Activated T-cell treated with anti-CD3 and anti-CD28 coated beads for 1 hour (primary cell): ENCODE data around the gene INTS7.
"Not testable (repeated sequence)": the region's sequence is repeated elsewhere in the genome, so short reads cannot be mapped to it uniquely, and the experiment has no call there.

Experiments
- DNase-seq: peaks from one replicate; pipeline ENCODE4 v3.0.0-alpha.2; 2020; ENCODE audit warnings: low read depth

INTS7 gene

DNA sequence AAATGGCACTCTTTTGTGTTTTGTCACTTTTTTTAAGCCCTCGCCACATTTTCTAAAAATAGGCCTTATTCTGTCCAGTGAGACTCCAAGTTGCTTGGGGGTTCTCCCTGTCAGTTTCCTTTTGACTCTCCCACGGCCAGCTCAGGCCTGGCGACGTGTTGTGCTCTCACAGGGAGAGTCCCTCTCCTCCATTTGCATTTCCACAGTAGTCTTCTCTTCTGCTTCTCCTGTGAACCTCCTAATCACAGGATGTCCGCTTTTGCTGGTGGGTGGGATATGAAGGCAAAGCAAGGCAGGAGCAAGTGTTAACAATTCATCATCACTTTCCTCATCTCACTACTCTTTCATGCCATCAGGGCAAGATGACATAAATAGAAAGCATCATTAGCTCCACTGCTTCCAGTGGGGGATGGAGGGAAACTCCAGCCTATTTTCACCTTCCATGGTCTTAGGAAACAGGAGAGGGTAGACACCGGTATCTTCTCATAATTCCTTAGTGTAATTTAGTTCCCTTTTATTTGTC lies 99.8 kb downstream of the INTS7 start:
- no peak for DNase-seq

DNA sequence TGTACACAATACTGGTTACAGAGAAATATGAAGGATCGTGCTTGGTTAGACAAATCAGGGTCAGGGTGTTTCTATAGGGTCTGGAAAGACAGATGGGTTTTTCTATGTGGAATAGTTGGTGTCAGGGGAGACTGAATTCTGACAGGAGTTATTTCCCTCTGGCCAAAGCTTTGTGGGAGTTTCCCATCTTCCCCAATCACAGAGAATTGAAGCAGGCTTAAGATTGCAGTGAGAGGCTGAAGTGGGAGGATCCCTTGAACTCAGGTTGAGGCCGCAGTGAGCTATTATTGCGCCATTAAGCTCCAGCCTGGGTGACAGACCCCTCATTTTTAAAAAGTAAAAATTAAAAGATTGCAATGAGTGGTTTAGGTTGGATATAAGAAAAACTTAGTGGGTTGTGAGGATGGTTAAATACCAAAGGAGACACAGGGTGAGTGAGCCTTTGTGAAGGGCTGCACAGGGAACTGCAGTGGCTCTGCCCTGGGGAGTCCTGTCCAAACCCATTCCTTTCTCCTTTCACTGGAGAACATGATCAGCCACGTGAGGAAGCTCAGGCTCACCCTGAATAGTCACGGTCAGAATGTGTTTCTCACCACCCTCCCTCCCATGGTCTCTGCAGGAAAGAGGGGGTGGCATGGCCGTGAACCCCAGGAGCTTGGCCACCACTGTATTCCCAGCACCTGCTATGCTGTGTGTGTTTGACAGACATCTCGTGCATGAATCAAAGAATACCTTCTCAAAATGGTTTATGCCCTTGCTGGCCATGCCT lies 101.2 kb downstream of the INTS7 start:
- DNase-seq: no peak

DNA sequence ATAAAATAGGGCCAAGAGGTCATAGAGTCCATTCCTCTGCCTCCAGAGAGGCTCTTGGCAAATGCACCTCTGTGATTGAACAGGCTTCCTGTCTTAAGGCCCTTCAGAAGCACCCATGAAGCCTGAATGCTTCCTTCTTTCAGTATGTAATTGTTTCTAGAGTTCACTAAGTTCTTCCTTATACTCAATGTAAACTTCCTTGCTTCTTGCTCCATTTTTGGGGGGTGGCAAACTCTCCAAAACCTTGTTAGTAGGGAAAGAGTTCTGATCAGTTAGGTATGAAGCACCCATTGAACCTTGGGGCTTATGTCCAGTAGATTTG lies 102.5 kb downstream of the INTS7 start:
- DNase-seq: no peak

DNA sequence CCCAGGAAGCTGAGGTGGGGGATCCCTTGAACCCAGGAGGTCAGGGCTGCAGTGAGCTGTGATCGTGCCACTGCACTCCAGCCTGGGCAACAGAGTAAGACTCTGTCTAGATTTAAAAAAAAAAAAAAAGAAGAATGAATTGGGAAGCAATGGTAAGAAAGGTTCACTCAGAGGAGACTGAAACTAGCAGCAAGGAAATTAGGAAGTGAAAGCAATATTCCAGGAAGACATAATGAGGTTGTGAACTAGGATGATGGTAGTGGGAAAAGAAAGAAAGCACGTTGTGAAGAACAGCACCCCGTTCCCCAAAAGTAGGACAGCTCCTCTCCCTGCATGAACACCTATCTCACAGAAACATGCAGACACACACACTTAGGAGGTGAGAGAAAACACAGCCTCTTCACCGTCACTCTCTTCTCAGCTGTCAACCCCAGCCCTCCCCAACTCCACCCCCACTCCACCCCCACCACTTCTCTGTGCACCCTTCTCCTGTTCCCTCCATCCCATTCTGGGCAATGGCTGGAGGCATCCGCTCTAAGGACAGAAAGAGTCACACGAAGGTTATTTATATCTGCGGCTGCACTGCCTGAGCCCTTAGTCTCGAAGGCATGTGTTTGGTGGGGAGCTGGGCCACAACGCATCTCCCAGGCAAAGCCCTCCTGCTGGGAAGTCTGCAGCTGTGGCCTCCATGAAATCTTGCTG lies 103.0 kb downstream of the INTS7 start:
- no peak for DNase-seq

DNA sequence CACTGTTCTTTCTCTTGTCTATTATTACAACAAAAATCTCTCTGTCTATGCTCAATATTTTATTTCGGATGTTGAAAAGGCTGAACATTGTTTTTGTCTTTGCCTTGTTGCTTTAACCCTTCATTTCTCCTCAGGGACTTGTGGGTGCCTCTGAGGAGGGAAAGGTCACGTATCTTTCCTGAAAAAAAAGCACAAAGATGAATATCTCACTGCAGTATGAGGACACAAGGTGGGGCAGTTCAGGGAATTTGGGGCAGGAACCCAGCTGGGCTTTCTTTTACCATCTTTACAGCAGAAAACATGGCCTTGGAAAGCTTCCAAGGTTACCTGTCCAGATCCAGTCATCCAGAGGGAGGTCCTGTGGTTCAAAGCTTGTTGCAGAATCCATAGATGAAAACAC lies 105.7 kb downstream of the INTS7 start:
- DNase-seq: no peak

DNA sequence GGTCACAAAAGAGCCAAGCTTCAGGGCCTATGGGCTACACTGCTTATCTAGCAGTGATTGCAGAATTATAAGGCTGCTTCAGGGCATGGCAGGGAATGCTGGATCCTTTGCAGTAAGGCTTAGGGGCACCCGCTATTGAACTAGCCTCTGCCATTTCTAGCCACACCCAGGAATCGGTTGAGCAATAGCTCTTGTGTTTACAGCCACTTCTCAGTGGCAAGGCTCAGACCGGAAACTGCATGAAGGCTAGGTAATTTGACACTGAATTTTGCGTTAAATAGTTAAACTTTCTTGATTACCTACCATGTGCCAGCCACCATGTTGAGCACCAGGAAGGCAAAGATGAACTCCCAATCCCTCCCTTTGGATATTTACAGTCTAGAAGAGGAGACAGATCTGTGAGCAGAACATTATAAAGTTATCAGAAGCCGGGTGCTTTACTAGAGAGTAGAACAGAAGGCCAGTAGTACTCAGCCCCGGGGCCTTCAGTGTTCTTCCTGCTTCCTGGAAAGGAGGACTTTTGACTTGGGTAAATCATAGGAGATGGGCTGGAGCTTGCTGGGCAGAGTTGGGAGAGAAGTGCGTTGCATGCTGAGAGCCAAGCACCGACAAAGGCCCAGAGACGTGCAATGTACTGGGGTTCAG lies 106.2 kb downstream of the INTS7 start:
- DNase-seq: no peak

GRCh38 chr1:211928290-211928801 lies 107.0 kb downstream of the INTS7 start:
- no peak for DNase-seq

DNA sequence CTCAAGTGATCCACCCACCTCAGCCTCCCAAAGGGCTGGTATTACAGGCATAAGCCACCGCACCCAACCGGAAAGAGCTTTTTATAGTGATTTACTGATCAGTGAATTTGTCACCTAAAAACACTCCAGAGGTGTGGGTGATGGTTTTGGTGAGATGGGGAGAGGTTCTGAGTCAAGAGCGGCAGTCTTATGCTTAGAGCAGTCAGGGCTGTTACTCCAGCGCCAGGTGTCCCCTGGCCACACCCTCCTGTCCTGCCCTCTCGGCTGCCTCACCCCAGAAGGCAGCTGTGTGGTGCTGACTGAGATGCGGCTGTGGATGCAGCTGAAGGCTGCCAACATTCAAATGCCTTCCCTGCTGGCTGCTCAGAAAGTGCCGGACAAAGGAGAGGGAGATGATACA lies 110.3 kb downstream of the INTS7 start:
- DNase-seq: no peak

DNA sequence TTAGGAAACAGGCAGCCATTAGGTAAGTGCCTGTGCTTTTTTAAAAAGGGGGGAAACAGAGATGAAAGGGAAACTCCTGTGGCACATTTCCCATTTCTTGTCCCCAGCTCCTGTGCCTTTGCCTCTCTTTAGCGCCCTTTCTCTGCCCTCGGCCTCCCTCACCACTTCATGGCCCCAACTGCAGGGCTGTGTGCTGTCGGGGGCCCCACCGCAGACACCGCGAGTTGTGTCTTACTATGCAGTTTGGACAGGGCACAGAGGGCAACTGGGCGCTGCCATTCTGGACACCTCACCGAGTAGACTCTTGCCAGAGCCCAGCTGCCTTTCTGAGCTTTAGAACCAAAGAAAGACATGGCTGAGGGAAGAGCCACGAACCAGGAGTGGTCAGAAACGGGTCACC lies 111.1 kb downstream of the INTS7 start:
- no peak for DNase-seq

GRCh38 chr1:211923095-211923494 lies 112.3 kb downstream of the INTS7 start:
- DNase-seq: no peak

GRCh38 chr1:211921579-211922095 lies 113.7 kb downstream of the INTS7 start:
- no peak for DNase-seq

DNA sequence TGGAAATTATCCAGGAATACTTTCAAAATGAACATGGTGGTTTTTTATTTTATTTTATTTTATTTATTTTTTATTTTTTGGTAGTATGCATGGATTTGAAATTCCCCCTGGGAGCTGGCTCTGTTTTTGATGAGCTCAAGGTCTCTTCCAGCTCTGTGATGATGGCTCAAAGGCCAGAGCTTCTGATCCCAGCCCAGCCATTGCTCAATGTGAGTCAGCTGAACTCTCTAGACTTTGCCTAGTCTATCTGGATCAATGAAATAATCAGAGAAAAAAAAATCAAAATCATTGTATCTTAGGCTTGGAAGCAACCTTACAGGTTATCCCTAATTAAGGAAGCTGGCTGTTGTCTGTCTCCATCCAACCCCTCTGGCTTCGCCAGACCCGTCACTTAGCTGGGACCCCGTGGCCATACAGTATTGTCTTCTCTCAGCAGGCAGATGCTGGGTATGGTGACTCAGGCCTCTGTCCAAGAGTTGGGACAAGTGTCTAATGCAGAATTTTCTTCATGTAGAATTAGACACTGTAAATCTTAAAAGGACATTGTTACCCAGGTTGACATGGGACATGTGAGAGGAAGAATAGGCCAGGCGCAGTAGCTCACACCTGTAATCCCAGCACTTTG lies 114.6 kb downstream of the INTS7 start:
- no peak for DNase-seq

DNA sequence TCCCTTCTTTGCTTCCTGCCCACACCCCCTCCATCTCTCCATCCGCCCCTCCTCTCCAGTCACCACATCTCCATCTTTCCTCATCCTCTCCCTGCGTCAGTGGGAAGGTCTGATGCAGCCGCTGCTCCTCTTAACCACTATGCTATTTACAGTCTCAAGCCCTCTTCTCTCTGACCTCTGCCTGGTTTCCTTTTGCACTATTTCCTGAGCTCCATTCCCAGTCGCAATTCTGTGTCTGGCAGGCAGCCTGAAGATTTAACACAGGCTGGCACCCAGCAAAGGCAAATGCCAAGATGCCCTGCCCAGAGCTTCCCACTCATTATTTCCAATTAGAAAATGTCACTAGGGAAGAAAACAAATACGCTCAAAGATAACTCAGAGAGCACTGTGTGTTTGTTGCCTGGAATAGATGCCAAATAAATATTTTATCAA lies 115.2 kb downstream of the INTS7 start:
- no peak for DNase-seq

GRCh38 chr1:211918843-211919414 lies 116.4 kb downstream of the INTS7 start:
- no peak for DNase-seq

DNA sequence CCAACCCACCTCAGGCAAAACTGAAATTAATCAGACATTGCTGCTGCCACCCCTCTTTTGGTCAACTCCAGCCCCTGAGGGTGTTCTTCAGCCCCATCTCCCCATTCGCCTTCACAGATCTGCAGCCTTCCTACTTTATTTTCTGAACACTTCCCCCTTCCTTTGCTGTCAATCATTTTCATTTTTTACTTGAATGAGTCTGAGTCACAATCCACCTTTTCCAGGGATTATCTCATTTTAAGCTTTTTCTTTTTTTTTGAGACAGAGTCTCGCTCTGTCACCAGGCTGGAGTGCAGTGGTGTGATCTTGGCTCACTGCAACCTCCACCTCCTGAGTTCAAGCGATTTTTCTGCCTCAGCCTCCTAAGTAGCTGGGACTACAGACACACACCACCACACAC lies 118.9 kb downstream of the INTS7 start:
- not testable (repeated sequence) for DNase-seq

- no peak for DNase-seq
These were observed 119.4 kb downstream of the INTS7 start for GRCh38 chr1:211915924-211916323.

DNA sequence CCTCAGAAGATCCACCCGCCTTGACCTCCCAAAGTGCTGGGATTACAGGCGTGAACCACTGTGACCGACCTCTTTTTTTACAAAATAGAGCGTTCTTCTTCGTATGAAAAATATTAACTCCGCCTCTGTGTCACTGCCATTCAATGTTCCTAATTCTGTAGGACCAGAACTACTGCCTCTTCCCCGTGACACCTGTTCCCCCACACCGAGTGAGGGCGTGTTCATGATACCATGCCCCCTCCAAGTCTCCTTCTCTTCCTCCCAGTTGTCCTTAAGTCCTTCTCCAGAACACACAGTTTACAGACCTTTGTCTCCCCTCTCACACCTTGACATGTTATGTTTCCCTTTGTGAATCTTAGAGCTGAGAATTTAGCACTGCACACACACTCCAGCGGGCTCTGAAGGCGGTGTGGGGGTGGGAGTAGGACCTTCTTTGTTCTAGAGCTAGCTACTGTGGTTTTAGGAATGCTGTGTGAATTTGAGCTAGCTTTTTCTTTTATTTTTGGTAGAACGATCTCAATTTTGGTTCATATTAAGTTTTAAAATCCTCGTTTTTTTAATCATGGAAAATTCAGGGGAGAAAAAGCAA lies 122.4 kb downstream of the INTS7 start:
- no peak for DNase-seq

GRCh38 chr1:211912038-211912437 lies 123.3 kb downstream of the INTS7 start:
- DNase-seq: no peak

- no peak for DNase-seq
These were observed 124.4 kb downstream of the INTS7 start for GRCh38 chr1:211910913-211911485.

DNA sequence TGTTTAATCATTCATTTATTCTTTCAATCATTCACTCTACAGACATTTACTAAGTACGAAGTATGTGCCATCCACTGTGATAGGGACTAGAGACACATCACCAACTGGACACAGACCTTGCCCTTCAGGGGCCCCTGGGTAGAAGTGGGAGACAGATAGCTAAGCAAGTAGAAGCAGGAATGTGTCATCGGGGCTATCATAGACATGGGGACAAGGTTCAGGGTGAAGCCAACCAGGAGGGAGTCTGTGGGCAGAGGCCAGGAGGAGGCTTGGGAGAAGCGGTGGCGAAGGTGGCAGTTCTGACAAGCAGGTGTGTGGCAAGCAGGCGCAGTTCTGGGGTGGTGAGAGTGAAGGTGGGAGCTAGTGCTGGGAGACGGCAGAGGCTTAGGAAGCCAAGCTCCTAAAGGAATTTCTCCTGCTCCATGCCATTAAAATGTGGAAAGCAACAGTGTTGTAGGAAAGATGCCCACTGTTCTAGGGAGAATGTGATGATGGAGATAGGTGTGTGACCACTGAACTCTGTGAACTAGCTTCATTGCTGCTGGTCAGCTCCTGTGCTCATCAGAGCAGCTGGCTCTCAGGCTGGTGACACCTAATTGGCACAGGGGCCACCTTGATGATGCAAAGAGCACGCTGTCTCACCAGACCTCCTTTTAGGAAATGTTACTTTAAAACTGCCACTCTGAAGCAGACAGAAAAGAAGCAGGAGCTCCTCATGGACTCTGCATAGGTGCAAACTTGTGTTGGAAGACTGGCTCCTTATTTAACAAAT lies 125.1 kb downstream of the INTS7 start:
- DNase-seq: no peak
